HepG2 (cell line): ENCODE measurements around the gene PCDHGB2. TPM values are rescaled to one million over a fixed set of nuclear protein-coding genes. Genes with fewer than 3 reads are reported as not detected.

Experiments used
- CHCHD3 ChIP-seq: sonication (generic); formaldehyde crosslinking; IDR thresholded peaks from 2 replicates; pipeline ENCODE4 v1.8.0; 2022; ENCODE audit warnings: mild to moderate bottlenecking, missing genetic modification reagents, moderate library complexity
- FOXA1 ChIP-seq, 2 experiments: fragments of 450-650 bp in 1 of 2; sonication (generic) in 1 of 2; formaldehyde crosslinking in 1 of 2; IDR thresholded peaks; 2 replicates each; pipeline versions ENCODE4 v1.4.0 to v1.6.1; 2016 to 2020; ENCODE audit warnings: missing genetic modification reagents in 1 of 2
- KMT2A ChIP-seq: sonication (generic); formaldehyde crosslinking; IDR thresholded peaks from 2 replicates; pipeline ENCODE4 v1.4.0; 2020; ENCODE audit warnings: missing genetic modification reagents
- MBNL3 ChIP-seq: fragments of 250-450 bp; sonication (Bioruptor Pico); conservative IDR thresholded peaks from 2 replicates; pipeline ENCODE4 v1.8.0; 2022; ENCODE audit warnings: mild to moderate bottlenecking, inconsistent platforms
- MEIS2 ChIP-seq: sonication (generic); formaldehyde crosslinking; IDR thresholded peaks from 2 replicates; pipeline ENCODE4 v1.9.0; 2021; ENCODE audit warnings: mild to moderate bottlenecking, missing genetic modification reagents
- MYNN ChIP-seq: sonication (generic); formaldehyde crosslinking; IDR thresholded peaks from 2 replicates; pipeline ENCODE4 v1.4.0; 2020; ENCODE audit warnings: mild to moderate bottlenecking, low read depth, missing genetic modification reagents
- NFE2L1 ChIP-seq: sonication (generic); formaldehyde crosslinking; IDR thresholded peaks from 2 replicates; pipeline ENCODE4 v1.4.0; 2020; ENCODE audit warnings: missing genetic modification reagents, mild to moderate bottlenecking, borderline replicate concordance
- NFKBIZ ChIP-seq: IDR thresholded peaks from 2 replicates; pipeline ENCODE4 v1.6.1; 2018; ENCODE audit warnings: missing genetic modification reagents, missing compliant biosample characterization
- PAWR ChIP-seq: sonication (generic); formaldehyde crosslinking; IDR thresholded peaks from 2 replicates; pipeline ENCODE4 v1.4.0; 2020; ENCODE audit warnings: missing genetic modification reagents, mild to moderate bottlenecking, borderline replicate concordance
- POLR2A ChIP-seq, 2 experiments: IDR thresholded peaks; 2 replicates each; pipeline ENCODE4 v1.6.1; 2011; ENCODE audit warnings: low read depth in 2 of 2, low read length in 2 of 2, mild to moderate bottlenecking in 1 of 2, moderate library complexity in 1 of 2; ENCODE audit not compliant: insufficient read depth in 1 of 2
- REL ChIP-seq: sonication (generic); formaldehyde crosslinking; conservative IDR thresholded peaks from 2 replicates; pipeline ENCODE4 v1.8.0; 2022; ENCODE audit warnings: mild to moderate bottlenecking, missing genetic modification reagents, moderate library complexity
- TIGD3 ChIP-seq: sonication (generic); formaldehyde crosslinking; IDR thresholded peaks from 2 replicates; pipeline ENCODE4 v1.5.1; 2020; ENCODE audit warnings: mild to moderate bottlenecking, missing genetic modification reagents, borderline replicate concordance
- ZC3H13 ChIP-seq: sonication (generic); formaldehyde crosslinking; IDR thresholded peaks from 2 replicates; pipeline ENCODE4 v1.8.1; 2023; ENCODE audit warnings: mild to moderate bottlenecking, missing genetic modification reagents, moderate library complexity
- ZFP91 ChIP-seq: sonication (generic); formaldehyde crosslinking; IDR thresholded peaks from 2 replicates; pipeline ENCODE4 v1.9.0; 2022; ENCODE audit warnings: missing genetic modification reagents, mild to moderate bottlenecking, borderline replicate concordance
- ZNF235 ChIP-seq: sonication (generic); formaldehyde crosslinking; IDR thresholded peaks from 2 replicates; pipeline ENCODE4 v1.8.1; 2023; ENCODE audit warnings: mild to moderate bottlenecking, missing genetic modification reagents, borderline replicate concordance
- ZNF281 ChIP-seq: sonication (generic); formaldehyde crosslinking; IDR thresholded peaks from 2 replicates; pipeline ENCODE4 v1.4.0; 2020; ENCODE audit warnings: missing genetic modification reagents, borderline replicate concordance
- ZNF329 ChIP-seq: sonication (generic); formaldehyde crosslinking; IDR thresholded peaks from 2 replicates; pipeline ENCODE4 v1.9.0; 2021; ENCODE audit warnings: low read depth, mild to moderate bottlenecking, missing genetic modification reagents
- ZNF501 ChIP-seq: sonication (generic); formaldehyde crosslinking; IDR thresholded peaks from 2 replicates; pipeline ENCODE4 v1.5.1; 2020; ENCODE audit warnings: mild to moderate bottlenecking, moderate library complexity, missing genetic modification reagents
- ZNF569 ChIP-seq: sonication (generic); formaldehyde crosslinking; IDR thresholded peaks from 2 replicates; pipeline ENCODE4 v1.5.0; 2020; ENCODE audit warnings: mild to moderate bottlenecking, missing genetic modification reagents, moderate library complexity, borderline replicate concordance
- ZNF766 ChIP-seq: sonication (generic); formaldehyde crosslinking; IDR thresholded peaks from 2 replicates; pipeline ENCODE4 v1.5.0; 2020; ENCODE audit warnings: missing genetic modification reagents, borderline replicate concordance
- ZNF773 ChIP-seq: sonication (generic); formaldehyde crosslinking; IDR thresholded peaks from 2 replicates; pipeline ENCODE4 v1.4.0; 2020; ENCODE audit warnings: missing genetic modification reagents, borderline replicate concordance
- ZNF83 ChIP-seq: sonication (generic); formaldehyde crosslinking; IDR thresholded peaks from 2 replicates; pipeline ENCODE4 v1.4.0; 2020; ENCODE audit warnings: missing genetic modification reagents, mild to moderate bottlenecking, borderline replicate concordance
- ZSCAN12 ChIP-seq: sonication (generic); formaldehyde crosslinking; IDR thresholded peaks from 2 replicates; pipeline ENCODE4 v1.9.0; 2021; ENCODE audit warnings: mild to moderate bottlenecking, missing genetic modification reagents
- polyA plus RNA-seq, 8 experiments: library from polyadenylated mRNA; depleted of rRNA in 3 of 8; stranded (reverse) in 7 of 8; unstranded in 1 of 8; fragments of >200 nt; fragmentation: Illumina TruSeq in 4 of 8; extraction: Trizol in 4 of 8; gene quantifications; 2 replicates each; pipeline versions ENCODE4 v1.2.1 to v1.2.3, GENCODE V29; 2011 to 2016; ENCODE audit warnings: low read depth in 4 of 8, missing spikeins in 1 of 8, mixed read lengths in 1 of 8; ENCODE audit not compliant: insufficient read depth in 1 of 8
- total RNA-seq, 5 experiments: library from RNA; depleted of rRNA; stranded (reverse); fragments of >200 nt; fragmentation: Illumina TruSeq; extraction: Trizol; gene quantifications; 2 replicates each; pipeline ENCODE4 v1.2.3, GENCODE V29; 2016; ENCODE audit warnings: low read depth in 1 of 5

Gene PCDHGB2
- total and polyA plus RNA-seq, 2 of the 13 experiments (the other 11 are each of a cell fraction or from before 2014, with no cell fraction given), result 0.64 to 0.82 TPM

DNA sequence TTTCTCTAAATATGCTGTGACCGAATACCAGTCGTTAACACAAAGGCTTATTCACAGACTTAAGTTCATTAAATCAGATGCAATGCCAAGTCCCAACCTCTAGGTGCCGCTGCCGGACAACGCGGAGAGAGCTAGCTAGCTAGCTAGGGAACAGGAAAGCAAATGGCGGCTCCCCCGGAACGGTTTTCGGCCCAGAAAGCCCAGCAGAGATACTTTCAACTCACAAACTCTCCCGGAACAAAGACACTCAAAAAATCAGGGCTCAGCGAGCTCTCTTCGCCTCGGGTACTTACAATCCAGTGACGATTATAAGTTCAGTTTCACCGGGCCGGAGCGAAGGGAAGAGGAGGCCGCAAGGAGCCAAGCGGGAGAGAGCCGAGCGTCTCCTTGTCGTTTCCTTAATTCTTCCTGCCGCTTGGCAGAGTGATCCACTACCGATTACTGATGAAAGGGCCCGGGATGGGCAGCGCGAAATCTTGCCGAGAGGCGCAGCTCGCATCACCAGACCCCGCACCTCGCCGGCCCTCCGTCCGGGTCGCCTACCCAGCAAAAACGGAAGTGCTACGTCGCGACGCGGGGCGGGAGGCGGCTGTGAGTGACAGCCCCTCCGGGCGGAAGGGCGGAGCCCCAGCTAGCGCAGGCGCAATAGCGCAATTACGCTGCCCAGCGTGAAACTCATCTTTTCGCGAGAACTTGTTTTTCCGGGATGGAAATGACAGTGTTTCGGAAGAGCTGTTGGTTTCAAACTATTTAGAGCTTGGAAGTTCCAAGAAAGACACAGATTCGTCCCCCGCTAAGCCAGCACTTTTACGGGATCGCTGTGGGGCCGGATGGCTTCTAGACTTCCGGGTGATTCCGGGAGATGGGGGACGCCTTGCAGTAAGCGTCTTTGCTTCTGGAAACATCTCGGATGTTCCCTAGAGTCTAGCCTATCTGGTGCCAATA, 39.3 kb upstream of the PCDHGB2 start, which contains the start of gene TAF7 (continued):
- TF ChIP-seq ZNF281 (CRISPR knock-in tag) (no peak), ZNF773 (CRISPR knock-in tag) (peak; percentile 66; the same call in 1 of the 2 replicates), ZNF329 (CRISPR knock-in tag) (0 out of 2 replicates have a peak, but pooled peaks have one; percentile 47), ZNF569 (CRISPR knock-in tag) (no peak), NFE2L1 (CRISPR knock-in tag) (peak; percentile 88; the same call in 1 of the 2 replicates), ZNF235 (no peak), POLR2A (IDR thresholded peaks at IDR 0.05; ENCODE audit: insufficient read depth in 1 of 2, low read depth in 2 of 2, low read length in 2 of 2) (peak; percentile 87 to 95), ZC3H13 (CRISPR knock-in tag) (peak; percentile 77; the same call in 1 of the 2 replicates), ZFP91 (CRISPR knock-in tag) (peak; percentile 89), FOXA1 (IDR thresholded peaks at IDR 0.05) (no peak), FOXA1 (CRISPR knock-in tag; IDR thresholded peaks at IDR 0.05) (no peak), TIGD3 (CRISPR knock-in tag) (no peak), NFKBIZ (CRISPR knock-in tag) (no peak; the same call in 1 of the 2 replicates), MEIS2 (CRISPR knock-in tag) (peak; percentile 81), ZNF83 (CRISPR knock-in tag) (peak; percentile 95), REL (CRISPR knock-in tag) (peak; percentile 91; the same call in 1 of the 2 replicates), MYNN (CRISPR knock-in tag) (0 out of 2 replicates have a peak, but pooled peaks have one; percentile 70), MBNL3 (no peak), CHCHD3 (0 out of 2 replicates have a peak, but pooled peaks have one; percentile 22), KMT2A (CRISPR knock-in tag) (0 out of 2 replicates have a peak, but pooled peaks have one; percentile 32), ZNF501 (CRISPR knock-in tag) (peak; percentile 98), ZSCAN12 (peak; percentile 78; the same call in 1 of the 2 replicates), PAWR (no peak), ZNF766 (CRISPR knock-in tag) (no peak; the same call in 1 of the 2 replicates)
